Liver (tissue), 9 donors: ENCODE results near the gene SLC6A5. TPM values are rescaled to one million over a fixed set of nuclear protein-coding genes. Genes with fewer than 3 reads are reported as not detected.

Source experiments
- DNase-seq: peaks from one replicate; pipeline ENCODE4 v3.0.0-alpha.2; 2017; ENCODE audit warnings: low spot score
- H3K27ac ChIP-seq, 2 donors: one replicate each; pipeline ENCODE4 v1.7.0; 2013; ENCODE audit warnings: inconsistent platforms in 2 of 2, low read length in 2 of 2, control low read depth in 1 of 2, low read depth in 1 of 2, mild to moderate bottlenecking in 1 of 2
- H3K27me3 ChIP-seq, 4 donors: one replicate each; pipeline versions ENCODE4 v1.6.1 to v1.7.0; 2013; ENCODE audit warnings: low read length in 3 of 4, inconsistent platforms in 1 of 4, mild to moderate bottlenecking in 1 of 4, moderate library complexity in 1 of 4; ENCODE audit not compliant: control insufficient read depth in 4 of 4, insufficient read depth in 4 of 4
- H3K36me3 ChIP-seq, 4 donors: one replicate each; pipeline versions ENCODE4 v1.6.1 to v1.7.0; 2013; ENCODE audit warnings: low read length in 3 of 4, mild to moderate bottlenecking in 3 of 4, low read depth in 1 of 4, moderate library complexity in 1 of 4; ENCODE audit not compliant: control insufficient read depth in 4 of 4, insufficient read depth in 3 of 4
- H3K4me1 ChIP-seq, 4 donors: one replicate each; pipeline versions ENCODE4 v1.6.1 to v1.7.0; 2013; ENCODE audit warnings: low read length in 3 of 4, mild to moderate bottlenecking in 3 of 4, moderate library complexity in 1 of 4; ENCODE audit not compliant: control insufficient read depth in 4 of 4, insufficient read depth in 4 of 4
- H3K4me3 ChIP-seq, 3 donors: one replicate each; pipeline versions ENCODE4 v1.6.1 to v1.7.0; 2013; ENCODE audit warnings: low read length in 3 of 3, control low read depth in 1 of 3, low read depth in 1 of 3, mild to moderate bottlenecking in 1 of 3
- H3K9ac ChIP-seq, 2 donors: one replicate each; pipeline ENCODE4 v1.7.0; 2013; ENCODE audit warnings: low read length in 2 of 2, mild to moderate bottlenecking in 2 of 2, moderate library complexity in 2 of 2, control low read depth in 1 of 2, low read depth in 1 of 2
- H3K9me3 ChIP-seq, 4 donors: one replicate each; pipeline versions ENCODE4 v1.6.1 to v1.7.0; 2013; ENCODE audit warnings: low read length in 3 of 4; ENCODE audit not compliant: control insufficient read depth in 4 of 4
- EGR1 ChIP-seq, 2 donors: IDR thresholded peaks; 2 replicates each; pipeline ENCODE4 v1.6.1; 2016 to 2018; ENCODE audit warnings: antibody characterized with exemption in 2 of 2, low read depth in 2 of 2
- FOXA1 ChIP-seq: IDR thresholded peaks from 2 replicates; pipeline ENCODE4 v1.6.1; 2016; ENCODE audit warnings: antibody characterized with exemption
- FOXA2 ChIP-seq: IDR thresholded peaks from 2 replicates; pipeline ENCODE4 v1.6.1; 2016; ENCODE audit warnings: antibody characterized with exemption
- GABPA ChIP-seq, 2 donors: IDR thresholded peaks in 1 of 2; conservative IDR thresholded peaks in 1 of 2; 2 replicates each; pipeline ENCODE4 v1.6.1; 2016; ENCODE audit warnings: antibody characterized with exemption in 2 of 2, mild to moderate bottlenecking in 1 of 2, moderate library complexity in 1 of 2
- HNF4A ChIP-seq, 2 donors: conservative IDR thresholded peaks; 2 replicates each; pipeline ENCODE4 v1.6.1; 2016; ENCODE audit warnings: antibody characterized with exemption in 2 of 2, mild to moderate bottlenecking in 2 of 2
- HNF4G ChIP-seq: IDR thresholded peaks from 2 replicates; pipeline ENCODE4 v1.6.1; 2016; ENCODE audit warnings: antibody characterized with exemption
- JUND ChIP-seq, 2 donors: IDR thresholded peaks; 2 replicates each; pipeline ENCODE4 v1.6.1; 2016; ENCODE audit warnings: antibody characterized with exemption in 2 of 2
- NR2F2 ChIP-seq: IDR thresholded peaks from 2 replicates; pipeline ENCODE4 v1.6.1; 2016; ENCODE audit warnings: antibody characterized with exemption
- RAD21 ChIP-seq, 2 donors: IDR thresholded peaks; 2 replicates each; pipeline ENCODE4 v1.6.1; 2016; ENCODE audit warnings: antibody characterized with exemption in 2 of 2, mild to moderate bottlenecking in 2 of 2
- RXRA ChIP-seq, 2 donors: IDR thresholded peaks; 2 replicates each; pipeline ENCODE4 v1.6.1; 2017 to 2018; ENCODE audit warnings: antibody characterized with exemption in 2 of 2, mild to moderate bottlenecking in 1 of 2
- SP1 ChIP-seq: IDR thresholded peaks from 2 replicates; pipeline ENCODE4 v1.6.1; 2018; ENCODE audit warnings: antibody characterized with exemption, mild to moderate bottlenecking
- TAF1 ChIP-seq: conservative IDR thresholded peaks from 2 replicates; pipeline ENCODE4 v1.6.1; 2016; ENCODE audit warnings: antibody characterized with exemption, mild to moderate bottlenecking
- YY1 ChIP-seq: IDR thresholded peaks from 2 replicates; pipeline ENCODE4 v1.6.1; 2016; ENCODE audit warnings: antibody characterized with exemption, mild to moderate bottlenecking
- WGBS: extraction: QIAGEN DNeasy Blood & Tissue Kit; methylation state at CpG from one replicate; pipeline ENCODE4 v1.1.7; 2013; 5-methylcytosine and 5-hydroxymethylcytosine counted together
- polyA plus RNA-seq, 2 donors: library from polyadenylated mRNA; stranded (reverse) in 1 of 2; unstranded in 1 of 2; fragments of 200-250 nt in 1 of 2; fragments of >200 nt in 1 of 2; fragmentation: Nextera tagmentation in 1 of 2; extraction: Ambion mirVana in 1 of 2; gene quantifications; one replicate each; pipeline versions ENCODE4 v1.2.1 to v1.2.3, GENCODE V29; 2013 to 2015
- total RNA-seq, 2 donors: library from RNA; depleted of rRNA; stranded (reverse); fragments of >200 nt; gene quantifications; one replicate each; pipeline ENCODE4 v1.2.3, GENCODE V29; 2014
- TF ChIP-seq, protein P1 (sequence below): IDR thresholded peaks from 2 replicates; pipeline ENCODE4 v1.6.1; 2016; ENCODE audit warnings: antibody characterized with exemption
- TF ChIP-seq, protein P2 (sequence below): IDR thresholded peaks from 2 replicates; pipeline ENCODE4 v1.6.1; 2016; ENCODE audit warnings: antibody characterized with exemption
- TF ChIP-seq, protein P3 (sequence below): IDR thresholded peaks from 2 replicates; pipeline ENCODE4 v1.6.1; 2016; ENCODE audit warnings: antibody characterized with exemption, mild to moderate bottlenecking
- TF ChIP-seq, protein P4 (sequence below): fragments of 150-350 bp; IDR thresholded peaks from 2 replicates; pipeline ENCODE4 v1.5.1; 2017; ENCODE audit warnings: improper control_type of control experiment, low read depth, low read length; ENCODE audit not compliant: missing input control
- TF ChIP-seq, protein P5 (sequence below): IDR thresholded peaks from 2 replicates; pipeline ENCODE4 v1.6.1; 2016; ENCODE audit warnings: antibody characterized with exemption
- donor health status: healthy.
- donor health status: healthy.
- donor health status: healthy.
- donor health status: healthy.
- donor health status: healthy.

The SLC6A5 gene
- total and polyA plus RNA-seq, 4 donors: not detected

DNA sequence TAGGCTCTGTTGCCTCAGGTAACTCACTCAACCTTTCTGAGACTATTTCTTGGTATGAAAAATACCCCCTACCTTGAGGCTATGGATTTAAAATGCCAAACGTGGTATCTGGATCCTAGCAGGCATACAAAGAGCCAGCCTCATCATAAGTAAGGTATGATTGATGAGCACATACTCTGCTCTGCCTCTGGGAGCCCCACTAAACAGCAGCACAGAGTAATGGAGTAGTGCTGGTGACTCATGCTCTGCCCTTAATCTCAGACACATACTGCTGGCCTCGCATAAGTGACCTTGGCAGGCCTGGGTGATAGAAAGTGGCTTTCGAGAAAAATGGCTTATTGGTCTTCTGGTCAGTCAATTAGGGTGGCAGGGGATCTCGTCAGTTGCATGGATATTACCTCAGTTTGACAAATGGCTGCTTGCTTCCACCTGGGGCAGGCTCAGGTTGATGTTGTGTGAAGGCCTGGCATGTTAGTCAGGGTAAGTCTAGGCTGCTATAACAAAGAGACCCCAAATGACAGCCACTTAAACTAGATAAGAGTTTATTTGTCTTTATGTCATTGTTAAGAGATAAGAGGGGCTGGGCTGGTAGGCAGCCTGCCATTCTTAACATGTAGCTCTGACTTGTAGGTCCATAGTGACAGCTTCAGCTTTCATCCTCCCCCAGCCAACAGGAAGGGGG lies 15.2 kb upstream of the SLC6A5 start:
- Histone ChIP-seq H3K4me3 (no peak overlapping the region), H3K27me3 (peaks cover 0 to 3% (median 0%) of the 10 kb centered on the region in 4 donors), H3K27ac (no peak overlapping the region), H3K9ac (no peak overlapping the region), H3K36me3 (no peaks in the 10 kb centered on the region), H3K9me3 (no peaks in the 10 kb centered on the region), H3K4me1 (no peaks in the 10 kb centered on the region)
- 81% methylated on average over 4 of the region's 4 CpGs for WGBS
- DNase-seq: no peak
- TF ChIP-seq SP1: no peak
- TF ChIP-seq HNF4G: no peak
- TF ChIP-seq HNF4A (conservative IDR thresholded peaks at IDR 0.05): no peak

DNA sequence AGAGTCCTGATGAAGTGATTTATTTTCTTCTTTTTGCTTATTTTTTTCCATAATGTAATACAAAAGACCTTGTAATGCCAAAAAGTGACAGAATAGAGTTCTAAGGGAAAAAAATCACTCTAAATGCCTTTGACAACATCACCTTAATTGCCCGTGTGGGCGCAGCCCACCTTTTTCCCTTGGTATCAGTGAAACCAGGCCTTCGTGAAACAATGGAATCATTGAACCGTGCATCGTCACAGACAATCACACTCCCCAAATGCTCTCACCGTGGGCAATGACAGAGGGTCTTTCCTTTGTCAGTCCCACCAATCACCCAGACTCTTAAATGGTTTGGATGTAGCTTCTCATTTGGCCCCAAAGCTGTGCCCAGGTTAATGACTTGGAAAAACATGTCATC lies 9.6 kb upstream of the SLC6A5 start:
- Histone ChIP-seq H3K4me3 (no peak overlapping the region), H3K36me3 (no peaks in the 10 kb centered on the region), H3K27ac (no peak overlapping the region), H3K27me3 (peaks cover 0 to 5% (median 0%) of the 10 kb centered on the region in 4 donors), H3K4me1 (peaks cover 0 to 3% (median 1%) of the 10 kb centered on the region in 4 donors), H3K9me3 (no peaks in the 10 kb centered on the region), H3K9ac (no peak overlapping the region)
- DNase-seq: no peak
- WGBS: 73% methylated on average over 6 of the region's 6 CpGs
- TF ChIP-seq NR2F2 (no peak), SP1 (no peak), FOXA1 (no peak), TAF1 (no peak), HNF4A (conservative IDR thresholded peaks at IDR 0.05) (no peak), GABPA (IDR thresholded peaks at IDR 0.05 in 1 of 2, conservative IDR thresholded peaks at IDR 0.05 in 1 of 2) (no peak), FOXA2 (no peak), RAD21 (IDR thresholded peaks at IDR 0.05) (no peak), YY1 (no peak), JUND (IDR thresholded peaks at IDR 0.05) (no peak), HNF4G (no peak), EGR1 (IDR thresholded peaks at IDR 0.05; ENCODE audit: low read depth in 2 of 2) (no peak), RXRA (IDR thresholded peaks at IDR 0.05) (no peak)
- TF ChIP-seq, protein P1, sequence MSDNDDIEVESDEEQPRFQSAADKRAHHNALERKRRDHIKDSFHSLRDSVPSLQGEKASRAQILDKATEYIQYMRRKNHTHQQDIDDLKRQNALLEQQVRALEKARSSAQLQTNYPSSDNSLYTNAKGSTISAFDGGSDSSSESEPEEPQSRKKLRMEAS: no peak
- TF ChIP-seq, protein P2, sequence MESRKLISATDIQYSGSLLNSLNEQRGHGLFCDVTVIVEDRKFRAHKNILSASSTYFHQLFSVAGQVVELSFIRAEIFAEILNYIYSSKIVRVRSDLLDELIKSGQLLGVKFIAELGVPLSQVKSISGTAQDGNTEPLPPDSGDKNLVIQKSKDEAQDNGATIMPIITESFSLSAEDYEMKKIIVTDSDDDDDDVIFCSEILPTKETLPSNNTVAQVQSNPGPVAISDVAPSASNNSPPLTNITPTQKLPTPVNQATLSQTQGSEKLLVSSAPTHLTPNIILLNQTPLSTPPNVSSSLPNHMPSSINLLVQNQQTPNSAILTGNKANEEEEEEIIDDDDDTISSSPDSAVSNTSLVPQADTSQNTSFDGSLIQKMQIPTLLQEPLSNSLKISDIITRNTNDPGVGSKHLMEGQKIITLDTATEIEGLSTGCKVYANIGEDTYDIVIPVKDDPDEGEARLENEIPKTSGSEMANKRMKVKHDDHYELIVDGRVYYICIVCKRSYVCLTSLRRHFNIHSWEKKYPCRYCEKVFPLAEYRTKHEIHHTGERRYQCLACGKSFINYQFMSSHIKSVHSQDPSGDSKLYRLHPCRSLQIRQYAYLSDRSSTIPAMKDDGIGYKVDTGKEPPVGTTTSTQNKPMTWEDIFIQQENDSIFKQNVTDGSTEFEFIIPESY: no peak
- TF ChIP-seq, protein P3, sequence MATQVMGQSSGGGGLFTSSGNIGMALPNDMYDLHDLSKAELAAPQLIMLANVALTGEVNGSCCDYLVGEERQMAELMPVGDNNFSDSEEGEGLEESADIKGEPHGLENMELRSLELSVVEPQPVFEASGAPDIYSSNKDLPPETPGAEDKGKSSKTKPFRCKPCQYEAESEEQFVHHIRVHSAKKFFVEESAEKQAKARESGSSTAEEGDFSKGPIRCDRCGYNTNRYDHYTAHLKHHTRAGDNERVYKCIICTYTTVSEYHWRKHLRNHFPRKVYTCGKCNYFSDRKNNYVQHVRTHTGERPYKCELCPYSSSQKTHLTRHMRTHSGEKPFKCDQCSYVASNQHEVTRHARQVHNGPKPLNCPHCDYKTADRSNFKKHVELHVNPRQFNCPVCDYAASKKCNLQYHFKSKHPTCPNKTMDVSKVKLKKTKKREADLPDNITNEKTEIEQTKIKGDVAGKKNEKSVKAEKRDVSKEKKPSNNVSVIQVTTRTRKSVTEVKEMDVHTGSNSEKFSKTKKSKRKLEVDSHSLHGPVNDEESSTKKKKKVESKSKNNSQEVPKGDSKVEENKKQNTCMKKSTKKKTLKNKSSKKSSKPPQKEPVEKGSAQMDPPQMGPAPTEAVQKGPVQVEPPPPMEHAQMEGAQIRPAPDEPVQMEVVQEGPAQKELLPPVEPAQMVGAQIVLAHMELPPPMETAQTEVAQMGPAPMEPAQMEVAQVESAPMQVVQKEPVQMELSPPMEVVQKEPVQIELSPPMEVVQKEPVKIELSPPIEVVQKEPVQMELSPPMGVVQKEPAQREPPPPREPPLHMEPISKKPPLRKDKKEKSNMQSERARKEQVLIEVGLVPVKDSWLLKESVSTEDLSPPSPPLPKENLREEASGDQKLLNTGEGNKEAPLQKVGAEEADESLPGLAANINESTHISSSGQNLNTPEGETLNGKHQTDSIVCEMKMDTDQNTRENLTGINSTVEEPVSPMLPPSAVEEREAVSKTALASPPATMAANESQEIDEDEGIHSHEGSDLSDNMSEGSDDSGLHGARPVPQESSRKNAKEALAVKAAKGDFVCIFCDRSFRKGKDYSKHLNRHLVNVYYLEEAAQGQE: no peak
- TF ChIP-seq, protein P4, sequence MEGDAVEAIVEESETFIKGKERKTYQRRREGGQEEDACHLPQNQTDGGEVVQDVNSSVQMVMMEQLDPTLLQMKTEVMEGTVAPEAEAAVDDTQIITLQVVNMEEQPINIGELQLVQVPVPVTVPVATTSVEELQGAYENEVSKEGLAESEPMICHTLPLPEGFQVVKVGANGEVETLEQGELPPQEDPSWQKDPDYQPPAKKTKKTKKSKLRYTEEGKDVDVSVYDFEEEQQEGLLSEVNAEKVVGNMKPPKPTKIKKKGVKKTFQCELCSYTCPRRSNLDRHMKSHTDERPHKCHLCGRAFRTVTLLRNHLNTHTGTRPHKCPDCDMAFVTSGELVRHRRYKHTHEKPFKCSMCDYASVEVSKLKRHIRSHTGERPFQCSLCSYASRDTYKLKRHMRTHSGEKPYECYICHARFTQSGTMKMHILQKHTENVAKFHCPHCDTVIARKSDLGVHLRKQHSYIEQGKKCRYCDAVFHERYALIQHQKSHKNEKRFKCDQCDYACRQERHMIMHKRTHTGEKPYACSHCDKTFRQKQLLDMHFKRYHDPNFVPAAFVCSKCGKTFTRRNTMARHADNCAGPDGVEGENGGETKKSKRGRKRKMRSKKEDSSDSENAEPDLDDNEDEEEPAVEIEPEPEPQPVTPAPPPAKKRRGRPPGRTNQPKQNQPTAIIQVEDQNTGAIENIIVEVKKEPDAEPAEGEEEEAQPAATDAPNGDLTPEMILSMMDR: no peak
- TF ChIP-seq, protein P5, sequence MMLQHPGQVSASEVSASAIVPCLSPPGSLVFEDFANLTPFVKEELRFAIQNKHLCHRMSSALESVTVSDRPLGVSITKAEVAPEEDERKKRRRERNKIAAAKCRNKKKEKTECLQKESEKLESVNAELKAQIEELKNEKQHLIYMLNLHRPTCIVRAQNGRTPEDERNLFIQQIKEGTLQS: no peak
